ENCODE measurements around the gene SPNS2. TPM values are rescaled to one million over a fixed set of nuclear protein-coding genes. Genes with fewer than 3 reads are reported as not detected.

Gene SPNS2
- total RNA-seq, 2 donors from 2014 or later = 9.1 to 23.9 TPM

DNA sequence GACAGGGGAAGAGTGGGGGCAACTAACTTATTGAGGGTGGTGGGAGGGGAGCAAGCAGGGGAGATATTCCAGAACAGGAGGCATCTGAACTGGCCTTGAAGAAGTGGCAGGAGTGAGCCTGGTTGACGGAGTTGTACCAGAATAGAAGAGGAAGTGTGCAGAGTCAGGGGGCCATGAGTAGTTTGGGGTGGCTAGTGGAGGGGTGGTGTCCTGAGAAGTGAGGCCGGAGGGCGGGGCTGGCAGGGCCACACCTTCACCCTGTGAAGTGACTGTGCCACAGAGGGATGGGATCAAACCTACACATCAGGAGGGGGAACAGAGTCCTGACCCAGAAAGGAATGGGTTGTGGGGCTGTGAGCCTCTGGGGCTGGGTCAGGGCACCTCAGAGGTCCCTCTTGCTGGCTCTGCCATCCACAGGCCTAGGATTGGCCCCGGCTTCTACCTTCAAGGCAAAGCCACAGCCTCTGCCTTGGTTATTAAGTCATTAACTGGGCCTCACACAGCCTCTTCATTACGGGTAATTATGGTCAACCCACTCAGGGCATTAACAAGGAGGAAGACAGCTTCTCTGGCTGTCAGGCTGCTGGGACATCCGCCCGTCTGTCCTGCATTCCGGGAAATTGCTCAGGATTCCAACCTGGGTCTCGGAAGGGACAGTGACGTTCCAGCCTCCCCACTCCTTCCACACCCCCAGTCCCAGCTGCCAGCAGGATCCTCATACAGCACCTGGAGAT is 12.7 kb downstream of the SPNS2 start:
- DNase-seq (ENCODE audit: low spot score) (no peak), ATAC-seq (ENCODE audit: insufficient number of reproducible peaks, low FRiP score, low read depth) (no peak)
- no peaks in the 10 kb centered on the region for H3K27me3 ChIP-seq (replicated peaks; ENCODE audit: insufficient read depth)
- no peak overlapping the region for H3K4me3 ChIP-seq
- TF ChIP-seq, protein P1, sequence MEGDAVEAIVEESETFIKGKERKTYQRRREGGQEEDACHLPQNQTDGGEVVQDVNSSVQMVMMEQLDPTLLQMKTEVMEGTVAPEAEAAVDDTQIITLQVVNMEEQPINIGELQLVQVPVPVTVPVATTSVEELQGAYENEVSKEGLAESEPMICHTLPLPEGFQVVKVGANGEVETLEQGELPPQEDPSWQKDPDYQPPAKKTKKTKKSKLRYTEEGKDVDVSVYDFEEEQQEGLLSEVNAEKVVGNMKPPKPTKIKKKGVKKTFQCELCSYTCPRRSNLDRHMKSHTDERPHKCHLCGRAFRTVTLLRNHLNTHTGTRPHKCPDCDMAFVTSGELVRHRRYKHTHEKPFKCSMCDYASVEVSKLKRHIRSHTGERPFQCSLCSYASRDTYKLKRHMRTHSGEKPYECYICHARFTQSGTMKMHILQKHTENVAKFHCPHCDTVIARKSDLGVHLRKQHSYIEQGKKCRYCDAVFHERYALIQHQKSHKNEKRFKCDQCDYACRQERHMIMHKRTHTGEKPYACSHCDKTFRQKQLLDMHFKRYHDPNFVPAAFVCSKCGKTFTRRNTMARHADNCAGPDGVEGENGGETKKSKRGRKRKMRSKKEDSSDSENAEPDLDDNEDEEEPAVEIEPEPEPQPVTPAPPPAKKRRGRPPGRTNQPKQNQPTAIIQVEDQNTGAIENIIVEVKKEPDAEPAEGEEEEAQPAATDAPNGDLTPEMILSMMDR (IDR thresholded peaks at IDR 0.05) = no peak
- H3K36me3 ChIP-seq = no peaks in the 10 kb centered on the region
- H3K4me1 ChIP-seq (ENCODE audit: control insufficient read depth in 1 of 2, low read depth in 2 of 2) = peaks cover 13 to 54% of the 10 kb centered on the region in 2 donors
- H3K9me3 ChIP-seq = no peaks in the 10 kb centered on the region
- peak overlapping the region; percentile 67 to 89 for H3K27ac ChIP-seq

DNA sequence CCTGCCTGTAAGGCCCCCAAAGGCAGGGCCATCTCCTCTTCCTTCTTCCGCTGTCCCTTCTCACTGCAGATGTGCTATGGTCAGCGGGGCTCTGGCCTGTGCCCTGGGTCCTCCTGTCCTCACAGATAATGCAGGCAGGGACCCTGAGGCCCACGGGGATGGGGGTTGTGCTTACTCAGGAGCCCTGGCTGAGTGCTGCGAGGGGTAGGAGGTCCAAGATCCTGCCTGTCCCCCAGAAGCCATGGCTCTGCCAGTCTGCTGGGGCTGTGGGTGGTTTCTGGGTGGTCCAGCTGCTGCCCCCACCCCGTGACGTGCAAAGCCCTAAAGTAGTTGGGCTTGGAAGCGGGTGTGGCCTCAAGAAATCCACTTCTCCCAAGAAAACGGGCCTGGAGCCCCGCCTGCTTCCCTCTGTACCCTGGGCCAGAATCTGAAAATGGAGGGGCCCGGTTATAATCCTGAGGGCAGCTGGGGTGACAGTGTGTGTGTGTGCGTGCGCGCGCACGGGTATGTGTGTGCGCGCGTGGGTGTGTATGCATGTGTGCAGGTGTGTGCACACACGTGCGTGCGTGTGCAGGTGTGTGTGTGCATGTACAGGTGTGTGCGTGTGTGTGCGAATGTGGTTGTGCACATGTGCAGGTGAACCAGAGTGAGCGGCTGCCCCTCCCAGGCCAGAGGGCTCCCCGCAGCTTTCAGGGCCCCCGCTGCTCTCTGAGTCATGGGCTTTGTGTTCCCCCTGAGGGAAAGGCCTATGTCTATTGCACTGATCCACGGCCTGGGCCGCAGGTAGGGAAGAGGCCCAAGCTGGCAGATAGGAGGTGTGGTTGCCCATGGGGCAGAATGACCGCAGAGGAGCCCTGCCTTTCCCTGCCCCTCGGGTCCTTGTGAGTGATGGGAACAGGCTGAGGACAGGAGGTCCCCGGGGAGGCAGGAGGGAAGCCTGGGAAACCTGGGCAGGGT is 13.8 kb downstream of the SPNS2 start:
- no peak for ATAC-seq (ENCODE audit: insufficient number of reproducible peaks, low FRiP score, low read depth)
- Histone ChIP-seq H3K4me1 (ENCODE audit: control insufficient read depth in 1 of 2, low read depth in 2 of 2) (peaks cover 13 to 43% of the 10 kb centered on the region in 2 donors), H3K36me3 (no peaks in the 10 kb centered on the region), H3K4me3 (no peak overlapping the region), H3K27me3 (replicated peaks; ENCODE audit: insufficient read depth) (no peaks in the 10 kb centered on the region), H3K27ac (no peak overlapping the region), H3K9me3 (no peaks in the 10 kb centered on the region)
- TF ChIP-seq, protein P1 (IDR thresholded peaks at IDR 0.05) = no peak
- DNase-seq (ENCODE audit: low spot score) = no peak

DNA sequence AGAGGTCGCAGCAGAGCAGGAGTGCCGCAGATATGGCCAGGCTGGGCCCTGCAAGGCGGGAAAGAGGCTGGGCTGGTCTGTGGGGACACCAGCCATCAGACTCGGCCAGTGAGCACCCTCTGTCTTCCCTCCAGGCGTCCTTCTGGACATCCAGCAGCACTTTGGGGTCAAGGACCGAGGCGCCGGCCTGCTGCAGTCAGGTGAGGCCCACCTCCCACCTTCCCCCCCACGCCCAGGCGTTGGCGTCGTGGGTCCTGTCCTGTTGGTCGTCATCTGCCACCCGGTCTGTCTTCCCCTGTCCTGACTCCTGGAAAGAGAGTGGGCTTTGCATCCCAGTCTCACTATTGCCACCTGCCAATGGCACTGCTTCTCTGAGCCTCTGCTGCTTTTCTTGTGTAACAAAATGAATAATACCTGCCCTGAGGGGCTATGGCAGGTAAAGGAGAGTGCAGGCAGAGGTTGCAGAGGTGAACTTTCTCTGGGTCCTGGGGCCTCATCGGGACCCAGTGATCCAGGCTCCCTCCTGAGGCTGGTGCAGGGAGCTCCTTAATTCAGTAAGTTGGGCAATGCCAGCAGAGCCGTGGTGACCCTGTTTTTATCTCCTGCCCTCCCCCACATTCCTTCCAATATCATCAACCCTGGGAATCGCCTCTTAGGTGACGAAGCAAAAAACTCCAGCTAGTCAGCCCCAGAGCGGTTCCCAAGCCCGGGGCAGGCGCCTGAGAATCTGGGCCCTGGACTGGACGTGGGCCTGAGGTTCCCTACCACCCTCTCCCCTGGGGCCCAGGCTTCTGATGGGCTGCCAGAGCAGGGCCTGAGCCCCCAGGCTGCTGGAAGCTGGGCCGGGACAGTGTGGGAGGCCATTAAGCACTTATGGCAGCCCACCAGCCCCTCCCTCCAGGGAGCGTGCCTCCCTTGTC is 14.7 kb downstream of the SPNS2 start:
- DNase-seq (ENCODE audit: low spot score) (no peak), ATAC-seq (ENCODE audit: insufficient number of reproducible peaks, low FRiP score, low read depth) (no peak)
- Histone ChIP-seq H3K9me3 (no peaks in the 10 kb centered on the region), H3K36me3 (no peaks in the 10 kb centered on the region), H3K27me3 (replicated peaks; ENCODE audit: insufficient read depth) (no peaks in the 10 kb centered on the region), H3K27ac (peak overlapping the region in 1 of 2 donors; percentile 11), H3K4me3 (no peak overlapping the region), H3K4me1 (ENCODE audit: control insufficient read depth in 1 of 2, low read depth in 2 of 2) (peaks cover 13 to 34% of the 10 kb centered on the region in 2 donors)
- TF ChIP-seq, protein P1 (IDR thresholded peaks at IDR 0.05) = no peak

DNA sequence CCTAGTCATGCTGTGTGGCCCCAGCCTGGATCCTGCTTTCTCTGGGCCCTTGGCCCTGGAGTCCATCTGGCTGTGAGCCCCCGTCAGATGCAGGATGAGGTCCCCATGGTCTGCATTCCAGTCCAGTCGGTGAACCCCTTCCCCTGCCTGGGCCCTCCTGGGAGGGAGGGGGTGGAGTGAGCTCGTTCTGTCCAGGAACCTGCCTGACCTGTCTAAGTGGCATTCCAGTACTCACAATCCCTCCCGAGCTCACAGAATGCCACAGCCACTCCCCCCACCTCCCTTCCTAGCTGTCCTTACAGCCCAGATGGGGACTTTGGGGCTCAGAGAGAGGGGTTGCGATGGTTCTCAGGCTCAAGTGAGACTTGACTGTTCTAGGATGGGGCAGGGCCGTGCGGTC is 15.5 kb downstream of the SPNS2 start:
- ATAC-seq (ENCODE audit: insufficient number of reproducible peaks, low FRiP score, low read depth) (no peak), DNase-seq (ENCODE audit: low spot score) (no peak)
- no peaks in the 10 kb centered on the region for H3K27me3 ChIP-seq (replicated peaks; ENCODE audit: insufficient read depth)
- no peaks in the 10 kb centered on the region for H3K9me3 ChIP-seq
- H3K27ac ChIP-seq = peak overlapping the region in 1 of 2 donors; percentile 11
- TF ChIP-seq, protein P1 (IDR thresholded peaks at IDR 0.05) = no peak
- no peak overlapping the region for H3K4me3 ChIP-seq
- no peaks in the 10 kb centered on the region for H3K36me3 ChIP-seq
- H3K4me1 ChIP-seq (ENCODE audit: control insufficient read depth in 1 of 2, low read depth in 2 of 2) = peaks cover 6 to 26% of the 10 kb centered on the region in 2 donors

Measured in thoracic aorta (tissue), 2 donors.